ENCODE measurements around the gene ALG6. TPM values are rescaled to one million over a fixed set of nuclear protein-coding genes. Genes with fewer than 3 reads are reported as not detected.
A peak's percentile ranks its signal among the peaks of the same experiment; 100 is the strongest.
"Not testable (repeated sequence)": the region's sequence is repeated elsewhere in the genome, so short reads cannot be mapped to it uniquely, and the experiment has no call there.

Gene ALG6
- total RNA-seq, 1 donor from 2014 or later = 32.7 TPM

DNA sequence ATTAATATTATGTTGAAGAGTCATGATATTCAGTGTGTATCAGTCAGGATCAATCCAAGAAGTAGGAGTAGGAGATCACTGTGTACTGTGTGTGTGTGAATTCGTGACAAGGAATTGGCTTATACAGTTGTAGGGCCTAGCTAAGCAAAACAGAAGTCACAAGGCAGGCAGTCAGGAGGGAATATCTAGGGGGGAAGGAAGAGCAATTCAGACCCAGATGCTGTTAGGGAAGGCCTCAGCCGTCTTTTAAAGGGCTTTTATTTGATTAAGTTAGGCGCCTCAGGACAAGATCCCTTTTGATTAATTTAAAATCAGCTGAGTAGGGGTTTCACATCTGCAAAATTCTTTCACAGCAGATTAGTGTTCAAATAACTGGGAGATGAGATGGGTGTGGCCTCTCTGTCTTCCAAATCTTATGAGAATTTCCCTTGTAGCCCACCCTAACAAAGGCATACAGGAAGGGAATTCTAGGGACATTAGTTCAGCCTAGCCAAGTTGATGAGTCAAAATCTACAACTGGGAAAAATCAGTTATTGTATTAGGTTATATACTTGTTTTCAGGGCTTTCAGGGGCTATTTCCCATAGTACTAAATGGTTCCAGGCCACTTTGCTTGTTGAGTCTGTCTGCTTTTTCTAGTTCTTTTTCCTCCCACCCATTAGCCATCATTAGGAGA lies 47.4 kb downstream of the ALG6 start:
- peak; percentile 9 for DNase-seq

DNA sequence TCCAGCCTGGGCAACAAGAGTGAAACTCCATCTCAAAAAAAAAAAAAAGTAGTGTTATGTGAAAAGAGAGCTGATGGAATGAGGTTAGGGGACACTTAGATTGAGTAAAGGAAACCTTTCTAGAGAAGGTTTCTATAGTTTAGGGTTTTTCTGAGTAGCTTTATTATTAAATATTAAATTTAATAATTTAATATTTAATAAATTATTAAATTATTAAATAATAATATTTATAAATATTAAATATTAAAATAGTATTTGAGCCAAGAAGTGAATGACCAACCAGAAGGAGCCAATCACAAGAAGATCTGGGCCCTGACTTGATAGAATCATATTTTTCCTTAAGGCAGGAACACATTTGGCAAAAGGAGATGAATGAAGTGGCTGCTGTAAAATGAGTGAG lies 50.7 kb downstream of the ALG6 start:
- no peak for DNase-seq

DNA sequence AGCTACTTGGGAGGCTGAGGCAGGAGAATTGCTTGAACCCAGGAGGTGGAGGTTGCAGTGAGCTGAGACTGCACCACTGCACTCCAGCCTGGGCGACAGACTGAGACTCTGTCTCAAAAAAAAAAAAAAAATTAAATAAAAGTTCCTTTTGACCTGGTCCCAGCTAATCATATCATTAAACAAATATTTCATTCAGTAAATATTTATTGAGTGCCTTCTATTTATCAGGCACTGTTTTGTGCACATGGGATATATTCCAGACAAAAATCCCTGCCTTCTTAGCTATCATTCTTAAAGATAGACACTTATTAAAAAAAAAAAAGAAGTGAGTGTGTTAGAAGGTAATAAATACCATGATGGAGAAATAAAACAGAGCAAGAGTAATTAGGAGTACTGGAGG lies 53.3 kb downstream of the ALG6 start:
- DNase-seq = not testable (repeated sequence)

DNA sequence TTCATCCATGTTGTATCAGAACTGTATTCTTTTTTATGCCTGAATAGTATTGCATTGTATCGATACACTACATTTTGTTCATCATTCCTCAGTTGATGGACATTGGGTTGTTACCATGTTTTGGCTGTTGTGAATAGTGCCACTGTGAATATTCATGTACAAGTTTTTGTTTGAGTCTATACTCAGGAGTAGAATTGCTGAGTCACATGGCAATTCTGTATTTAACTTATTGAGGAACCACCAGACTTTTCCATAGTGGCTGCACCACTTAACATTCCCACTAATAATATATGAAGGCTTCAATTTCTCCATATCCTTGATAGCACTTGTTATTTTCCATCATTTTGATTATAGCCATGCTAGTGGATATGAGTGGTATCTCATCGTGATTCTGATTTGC lies 56.2 kb downstream of the ALG6 start:
- no peak for DNase-seq

DNA sequence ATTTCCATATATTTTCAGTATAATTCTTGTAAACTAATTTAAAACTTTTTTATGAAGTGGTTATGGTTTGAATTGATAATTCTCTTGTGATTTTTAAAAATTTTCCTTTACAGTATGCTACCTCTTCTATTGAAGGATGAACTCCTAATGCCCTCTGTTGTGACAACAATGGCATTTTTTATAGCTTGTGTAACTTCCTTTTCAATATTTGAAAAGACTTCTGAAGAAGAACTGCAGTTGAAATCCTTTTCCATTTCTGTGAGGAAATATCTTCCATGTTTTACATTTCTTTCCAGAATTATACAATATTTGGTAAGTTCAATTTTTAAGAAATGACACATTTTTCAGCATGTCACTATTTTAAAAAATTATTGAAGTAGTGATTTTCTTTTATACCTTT lies 61.4 kb downstream of the ALG6 start:
- no peak for DNase-seq

DNA sequence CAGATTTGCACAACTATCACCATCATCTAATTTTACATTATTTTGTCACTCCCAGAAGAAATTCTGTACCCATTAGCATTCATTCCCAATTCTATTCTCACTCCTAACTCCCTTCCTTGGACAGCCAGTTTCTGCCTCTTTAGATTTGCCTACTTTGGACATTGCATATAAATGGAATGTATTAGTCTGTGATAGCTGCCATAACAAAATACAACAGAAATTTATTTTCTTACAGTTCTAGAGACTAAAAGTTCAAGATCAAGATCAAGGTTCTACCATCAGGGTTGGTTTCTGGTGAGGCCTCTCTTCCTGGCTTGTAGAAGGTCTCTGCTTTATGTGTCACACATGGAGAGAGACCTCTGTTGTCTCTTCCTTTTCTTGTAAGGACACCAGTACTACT lies 61.9 kb downstream of the ALG6 start:
- DNase-seq = no peak

DNA sequence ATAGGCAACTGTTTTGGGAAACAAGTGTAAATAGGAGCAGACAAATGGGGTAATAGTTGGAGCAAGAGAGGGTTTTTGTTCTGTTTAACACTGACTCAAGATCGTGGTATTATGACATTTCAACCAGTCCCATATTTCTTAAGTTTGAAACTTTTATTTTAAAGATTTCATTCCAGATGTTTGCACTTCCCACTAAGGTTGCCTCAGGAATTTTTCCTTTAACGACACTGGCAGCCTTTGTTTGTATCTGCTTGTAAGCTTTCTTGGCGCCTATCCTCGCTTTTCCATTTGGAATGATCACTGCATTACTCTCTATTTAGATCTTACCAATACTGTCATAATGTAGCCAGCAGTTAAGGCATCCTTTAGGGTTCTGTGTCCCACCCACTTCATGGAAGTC lies 67.7 kb downstream of the ALG6 start:
- peak; percentile 83 for DNase-seq

DNA sequence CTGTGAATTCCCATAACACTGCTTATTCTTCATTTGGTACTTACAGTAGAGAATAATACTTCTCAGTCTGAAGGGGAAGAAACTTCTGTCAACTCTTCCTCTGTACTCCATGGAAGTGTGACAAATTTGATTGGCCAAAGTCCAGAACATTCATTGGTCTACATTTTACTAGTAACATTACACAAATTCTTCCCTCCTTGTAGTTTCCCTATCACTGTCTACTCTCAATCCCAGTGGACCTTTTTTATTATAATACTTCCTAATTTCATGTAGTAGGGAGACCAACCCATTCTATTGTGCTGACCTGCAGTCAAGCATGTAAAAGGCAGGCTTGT lies 74.7 kb downstream of the ALG6 start:
- no peak for DNase-seq

DNA sequence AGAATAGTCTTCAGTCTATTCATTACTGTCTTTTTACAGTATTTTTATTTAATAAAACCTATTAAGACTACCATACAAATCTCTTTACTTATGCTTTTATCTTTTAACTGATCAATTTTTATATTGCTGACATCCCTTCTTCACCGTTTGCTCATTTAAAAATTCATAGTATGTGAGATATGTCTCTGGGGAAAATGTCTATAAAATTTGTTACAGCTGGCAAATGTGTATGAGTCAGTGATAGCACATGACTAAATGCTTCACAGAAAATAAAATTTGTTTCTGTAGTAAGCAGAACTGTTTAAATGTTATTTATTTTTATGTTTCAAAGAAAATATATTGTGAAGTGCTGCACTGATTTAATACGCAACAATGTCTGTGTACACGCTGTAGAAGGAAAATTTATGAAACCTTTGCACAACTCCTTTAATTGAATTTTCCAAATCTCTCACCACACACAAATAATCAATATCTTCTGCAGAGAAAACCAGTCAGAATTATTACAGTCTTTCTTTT lies 81.4 kb downstream of the ALG6 start:
- no peak for DNase-seq

DNA sequence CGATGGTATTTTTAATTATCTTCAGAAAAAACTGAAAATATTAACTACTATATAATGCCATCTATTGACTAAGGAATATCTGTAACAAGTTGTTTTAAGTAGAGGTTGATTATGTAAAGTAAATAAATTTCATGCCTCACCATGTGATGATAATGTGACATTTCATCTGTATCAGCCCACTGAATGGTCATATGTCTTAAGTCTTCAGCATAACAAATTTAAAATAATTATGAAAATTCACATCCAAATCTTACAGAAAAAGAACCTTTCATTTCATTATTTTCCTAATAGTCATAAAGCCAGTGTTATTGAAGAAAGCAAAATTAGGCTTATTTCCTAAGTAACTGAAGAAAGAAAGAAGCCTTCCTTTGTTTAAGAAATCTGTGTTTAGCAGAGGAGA lies 83.0 kb downstream of the ALG6 start:
- DNase-seq = no peak

DNA sequence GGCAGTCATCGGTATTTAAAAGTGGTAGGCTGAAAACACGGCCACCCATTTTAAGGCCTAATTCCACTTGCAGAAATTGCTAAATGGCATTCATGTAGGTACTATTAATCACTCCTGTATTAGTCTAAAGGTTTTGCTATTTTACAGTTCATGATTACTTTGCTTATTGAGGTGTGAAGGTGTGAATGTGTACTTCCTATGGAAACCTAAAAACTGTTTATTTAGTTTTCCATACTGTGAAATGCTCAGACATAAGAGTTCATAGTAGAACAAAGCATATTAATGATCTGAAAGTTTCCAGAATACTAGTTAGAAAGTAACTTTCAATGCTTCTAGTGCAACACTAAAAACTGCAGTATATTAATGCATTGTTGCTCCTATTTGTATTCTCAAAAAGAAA lies 85.8 kb downstream of the ALG6 start:
- DNase-seq = no peak

DNA sequence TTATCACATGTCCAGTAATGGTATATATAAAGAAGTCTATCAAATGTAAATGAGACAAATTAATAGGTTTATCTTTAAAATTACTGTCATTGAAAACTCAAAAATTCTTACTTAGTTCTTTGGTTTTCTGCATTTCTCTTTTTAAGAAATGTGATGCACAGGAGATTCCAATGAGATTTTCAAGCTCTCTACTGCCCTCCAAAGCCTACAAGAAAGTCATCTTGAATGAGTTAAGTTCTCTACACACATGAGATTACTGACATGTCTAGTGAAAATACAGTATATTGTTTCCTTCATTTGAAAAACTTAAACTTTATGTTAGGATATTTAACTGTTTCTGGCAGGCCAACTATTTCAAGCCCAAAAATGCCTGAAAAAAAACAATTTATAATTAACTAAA lies 86.8 kb downstream of the ALG6 start:
- peak; percentile 18 for DNase-seq

DNA sequence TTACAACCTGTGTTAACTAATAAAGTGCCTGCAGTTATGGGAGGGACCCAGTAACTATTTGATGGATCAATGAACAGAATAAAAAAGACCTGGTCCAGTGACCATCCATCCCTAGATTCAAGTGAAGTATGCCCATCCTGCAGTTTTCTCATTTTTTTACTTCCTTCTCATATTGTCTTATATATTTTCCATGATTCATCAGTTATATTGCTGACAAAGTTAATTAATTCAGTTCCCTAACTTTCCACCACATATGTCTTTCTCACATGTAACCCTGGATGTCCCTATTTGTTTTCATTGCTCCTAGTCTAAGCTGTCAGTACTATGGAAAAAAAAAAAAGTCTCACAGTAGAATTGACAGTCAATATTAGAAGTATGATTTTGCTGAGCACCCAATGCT lies 91.3 kb downstream of the ALG6 start:
- DNase-seq = peak; percentile 19

DNA sequence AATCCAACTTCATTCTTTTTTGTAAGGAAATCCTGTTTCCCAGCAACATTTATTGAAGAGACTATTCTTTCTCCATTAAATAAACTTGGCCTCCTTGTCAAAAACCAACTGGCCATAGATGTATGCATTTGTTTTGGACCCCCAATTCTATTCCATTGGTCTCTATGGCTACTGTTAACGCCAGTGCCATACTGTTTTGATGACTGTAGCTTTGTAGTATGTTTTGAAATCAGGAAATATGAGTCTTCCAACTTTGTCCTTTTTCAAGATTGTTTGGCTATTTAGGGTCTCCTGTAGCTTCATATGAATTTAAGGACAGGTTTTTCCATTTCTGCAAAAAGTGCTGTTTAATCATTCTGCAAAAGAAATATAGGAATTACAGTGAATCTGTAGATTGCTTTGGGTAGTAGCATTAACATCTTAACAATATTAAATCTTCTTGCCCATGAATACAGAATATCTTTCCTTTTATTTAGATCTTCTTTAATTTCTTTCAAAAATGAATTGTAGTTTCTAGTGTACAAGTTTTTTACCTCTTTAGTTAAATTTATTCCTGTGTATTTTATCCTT lies 94.3 kb downstream of the ALG6 start:
- DNase-seq = no peak

DNA sequence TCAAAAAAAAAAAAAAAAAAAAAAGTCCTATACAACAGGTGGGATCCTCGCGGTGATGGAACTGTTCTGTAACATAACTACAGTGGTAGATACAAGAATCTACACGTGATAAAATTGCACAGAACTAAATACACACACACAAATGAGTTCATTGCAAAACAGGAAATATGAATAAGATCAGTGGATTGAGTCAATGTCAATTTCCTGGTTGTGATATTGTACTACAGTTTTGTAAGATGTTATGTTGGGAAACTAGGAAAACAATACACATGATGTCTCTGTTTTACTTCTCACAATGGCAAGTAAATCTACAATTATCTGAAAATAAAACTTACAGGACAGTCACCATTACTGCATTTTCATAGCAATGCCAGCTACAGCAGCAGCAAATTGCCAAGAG lies 95.8 kb downstream of the ALG6 start:
- no peak for DNase-seq

DNA sequence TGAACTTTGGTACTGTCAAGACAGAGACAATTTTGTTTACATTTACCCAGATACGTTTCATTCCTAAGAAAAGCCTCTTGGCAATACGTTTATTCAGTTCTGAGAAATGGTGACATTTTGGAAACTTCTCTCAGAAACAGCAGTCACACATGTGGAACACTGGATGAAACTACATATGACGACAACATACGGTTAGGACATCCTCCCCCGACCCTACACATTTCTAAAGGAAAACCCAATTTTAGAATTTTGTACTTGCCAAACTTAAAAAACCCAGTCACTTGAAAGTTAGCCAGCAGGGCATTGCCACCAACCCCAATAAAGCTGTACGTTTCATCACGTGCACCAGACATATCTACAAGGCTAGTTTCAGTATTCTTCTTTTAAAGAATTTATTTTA lies 98.8 kb downstream of the ALG6 start:
- no peak for DNase-seq

DNA sequence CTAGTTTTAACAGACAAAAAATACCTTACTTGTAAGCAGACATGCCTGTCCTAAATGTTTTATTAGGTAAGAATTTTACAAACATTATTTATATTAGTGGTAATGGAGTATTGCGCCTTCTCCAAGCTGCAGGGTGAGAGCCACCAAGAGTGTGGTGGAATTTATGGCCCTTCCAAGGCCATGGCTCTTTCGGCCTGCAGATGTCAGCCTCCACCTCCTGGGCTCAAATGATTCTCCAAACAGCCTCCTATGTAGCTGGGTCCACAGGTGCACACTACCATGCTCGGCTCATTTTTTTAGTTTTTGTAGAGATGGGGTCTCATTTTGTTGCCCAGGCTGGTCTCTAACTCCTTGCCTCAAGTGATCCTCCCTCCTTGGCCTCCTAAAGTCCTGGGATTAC lies 99.3 kb downstream of the ALG6 start:
- DNase-seq = no peak

DNA sequence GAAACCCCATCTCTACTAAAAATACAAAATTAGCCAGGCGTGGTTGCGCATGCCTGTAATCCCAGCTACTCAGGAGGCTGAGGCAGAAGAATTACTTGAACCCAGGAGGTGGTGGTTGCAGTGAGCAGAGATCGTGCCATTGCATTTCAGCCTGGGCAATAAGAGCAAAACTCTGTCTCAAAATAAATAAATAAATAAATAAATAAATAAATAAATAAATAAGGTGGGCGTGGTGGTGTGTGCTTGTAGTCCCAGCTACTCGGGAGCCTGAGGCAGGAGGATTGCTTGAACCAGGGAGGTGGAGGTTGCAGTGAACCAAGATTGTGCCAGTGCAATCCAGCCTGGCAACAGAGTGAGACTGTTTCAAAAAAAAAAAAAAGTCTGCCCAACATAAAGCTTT lies 101.3 kb downstream of the ALG6 start:
- not testable (repeated sequence) for DNase-seq

DNA sequence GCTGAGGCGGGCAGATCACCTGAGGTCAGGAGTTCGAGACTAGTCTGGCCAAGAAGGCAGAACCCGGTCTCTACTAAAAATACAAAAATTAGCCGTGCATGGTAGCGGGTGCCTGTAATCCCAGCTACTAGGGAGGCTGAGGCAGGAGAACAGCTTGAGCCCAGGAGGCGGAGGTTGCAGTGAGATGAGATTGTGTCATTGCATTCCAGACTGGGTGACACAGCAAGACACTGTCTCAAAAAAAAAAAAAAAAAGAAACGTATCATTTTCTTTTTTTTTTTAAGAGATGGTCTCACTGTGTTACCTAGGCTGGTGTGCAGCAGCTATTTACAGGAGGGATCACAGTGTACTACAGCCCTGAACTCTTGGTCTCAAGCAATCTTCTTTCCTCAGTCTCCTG lies 108.3 kb downstream of the ALG6 start:
- DNase-seq = no peak

DNA sequence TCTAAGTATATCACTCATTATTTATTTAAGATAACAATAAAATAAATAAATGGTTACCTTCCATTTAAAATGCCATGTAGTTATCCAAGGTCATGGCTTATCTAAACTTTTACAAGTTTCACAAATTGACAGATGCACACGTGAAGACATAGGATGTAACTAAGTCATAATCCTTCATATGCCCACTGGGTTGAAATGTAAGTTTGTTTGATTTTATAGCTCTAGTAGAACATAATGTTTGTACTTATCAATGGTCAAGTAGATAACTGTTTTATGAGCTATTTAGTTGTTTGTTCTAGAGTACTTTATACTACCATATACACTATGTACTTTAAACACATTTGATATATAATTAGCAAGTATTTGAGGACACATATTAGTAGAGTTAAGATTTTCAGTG lies 112.6 kb downstream of the ALG6 start:
- DNase-seq = no peak

DNA sequence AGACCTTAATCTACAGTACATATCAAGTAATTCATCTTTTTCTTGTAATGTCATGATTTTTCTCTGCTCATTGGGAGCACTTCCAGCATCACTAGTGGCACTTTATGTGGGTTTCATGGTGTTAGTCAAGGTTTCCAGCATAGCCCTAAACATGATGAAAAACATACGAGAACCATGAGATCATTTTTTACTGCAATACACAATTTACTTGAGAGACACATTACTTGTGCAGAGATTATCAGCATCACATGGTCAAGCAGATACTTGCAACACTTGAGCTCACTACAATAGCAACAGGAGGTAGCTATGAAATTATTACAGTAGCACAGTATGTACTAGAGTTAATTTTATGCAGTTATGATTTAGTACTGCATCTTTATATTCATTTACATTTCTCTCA lies 119.2 kb downstream of the ALG6 start:
- peak; percentile 0 for DNase-seq

DNA sequence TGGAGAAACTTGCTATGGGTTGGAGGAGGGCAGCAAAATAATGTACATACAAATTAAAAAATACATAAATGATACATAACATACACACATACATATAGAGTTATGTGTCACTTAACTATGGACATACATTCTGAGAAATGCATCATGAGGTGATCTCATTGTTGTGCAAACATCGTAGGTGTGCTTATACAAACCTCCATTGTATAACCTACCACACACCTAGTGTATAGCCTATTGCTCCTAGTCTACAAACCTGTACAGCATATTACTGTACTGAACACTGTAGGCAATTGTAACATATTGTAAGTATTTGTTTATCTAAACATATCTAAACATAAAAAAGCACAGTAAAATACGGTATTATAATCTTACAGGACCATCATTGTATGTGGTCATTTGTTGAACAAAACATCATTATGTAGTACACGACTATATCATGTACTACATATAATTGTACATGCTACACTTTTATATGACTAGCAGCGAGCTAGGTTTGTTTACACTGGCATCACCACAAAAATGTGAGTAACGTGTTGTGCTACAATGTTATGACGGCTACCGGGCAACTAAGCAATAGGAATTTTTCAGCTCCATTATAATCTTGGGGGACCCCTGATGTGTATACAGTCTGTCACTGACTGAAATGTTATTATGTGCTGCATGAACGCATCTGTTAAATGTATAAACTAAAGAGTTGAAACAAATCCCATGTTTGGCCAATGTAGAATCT lies 120.1 kb downstream of the ALG6 start:
- DNase-seq = no peak

Measured in skin of body (tissue), 2 donors.